CD4-positive, alpha-beta T cell treated with Interleukin-6 for 4 hours (primary cell): Measurements from ENCODE around the gene PPP2R1B.
"Not testable (repeated sequence)": the region's sequence is repeated elsewhere in the genome, so short reads cannot be mapped to it uniquely, and the experiment has no call there.

Source experiments
- DNase-seq: peaks from one replicate; pipeline ENCODE4 v3.0.0-alpha.2; 2020; ENCODE audit warnings: mixed read lengths

Gene PPP2R1B

DNA sequence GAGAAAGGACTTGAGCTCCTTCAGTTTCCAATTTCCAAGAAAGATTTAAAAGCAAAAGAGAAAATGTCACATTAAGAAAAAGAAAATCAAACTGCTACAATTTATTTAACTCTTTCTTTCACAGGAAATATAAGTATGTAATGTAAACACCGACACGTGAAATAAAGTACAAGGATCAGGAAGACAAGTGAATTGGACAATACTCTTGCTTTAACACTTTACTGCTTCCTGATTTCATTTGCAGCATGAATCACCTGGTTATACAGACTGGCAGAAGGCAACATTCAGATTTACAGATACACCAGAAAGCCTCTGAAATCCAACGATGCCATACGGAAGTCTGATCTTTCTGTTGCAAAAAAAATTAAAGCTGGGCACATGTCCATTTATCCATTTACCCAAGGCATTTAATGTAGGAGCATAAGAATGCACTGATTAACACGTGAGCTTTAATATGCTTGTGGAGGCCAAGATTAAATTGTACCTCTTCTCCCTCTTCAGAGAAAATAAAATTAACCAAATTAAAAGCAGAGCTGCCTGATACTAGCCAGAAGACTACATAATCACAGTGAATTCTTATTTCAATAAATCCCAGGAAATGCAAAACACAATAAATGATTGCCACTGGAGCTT lies 16.0 kb upstream of the PPP2R1B start:
- no peak for DNase-seq

DNA sequence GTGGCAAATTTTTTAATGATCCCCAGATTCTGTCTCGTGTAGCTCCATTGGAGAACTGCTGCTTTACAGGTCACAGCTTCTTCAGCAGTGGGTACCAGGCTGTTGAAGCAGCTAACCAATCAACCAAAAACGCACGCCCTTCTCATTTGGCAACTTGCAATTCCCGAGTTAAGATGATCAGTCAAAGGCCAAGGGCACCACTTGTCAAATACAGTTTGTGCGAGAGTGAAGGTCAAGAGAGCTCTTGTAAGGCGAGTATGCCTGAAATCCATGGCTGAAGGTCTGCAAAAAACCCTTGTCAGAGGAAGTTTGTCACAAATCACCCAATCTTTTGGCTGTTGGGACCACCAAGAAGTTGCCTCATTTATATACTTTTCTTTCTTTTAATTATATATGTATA lies 12.9 kb upstream of the PPP2R1B start:
- DNase-seq, result no peak

DNA sequence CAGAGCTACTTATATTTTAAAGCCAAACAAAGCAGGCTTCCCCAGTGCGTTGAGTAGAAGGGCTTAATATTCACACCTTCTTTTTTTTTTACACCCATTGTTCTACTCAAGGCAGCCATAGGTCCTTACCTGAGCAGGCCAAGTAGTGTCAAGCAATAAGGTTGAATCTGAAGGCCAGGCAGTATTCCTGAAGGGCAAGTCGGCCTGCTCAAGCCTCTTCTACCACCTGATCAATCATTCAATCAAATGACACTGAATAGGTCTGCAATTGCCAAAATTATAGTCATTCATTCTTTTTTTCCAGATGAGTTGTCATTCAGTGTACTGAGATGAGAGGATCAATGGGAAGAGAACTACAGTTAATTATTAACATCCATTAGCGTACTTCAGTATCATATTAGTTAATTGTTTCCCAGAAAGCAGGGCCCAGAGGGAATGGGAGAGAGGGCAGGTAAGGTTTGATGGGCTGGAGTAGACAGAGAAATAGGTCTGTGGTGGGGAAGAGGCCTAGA lies 11.9 kb upstream of the PPP2R1B start:
- no peak for DNase-seq

DNA sequence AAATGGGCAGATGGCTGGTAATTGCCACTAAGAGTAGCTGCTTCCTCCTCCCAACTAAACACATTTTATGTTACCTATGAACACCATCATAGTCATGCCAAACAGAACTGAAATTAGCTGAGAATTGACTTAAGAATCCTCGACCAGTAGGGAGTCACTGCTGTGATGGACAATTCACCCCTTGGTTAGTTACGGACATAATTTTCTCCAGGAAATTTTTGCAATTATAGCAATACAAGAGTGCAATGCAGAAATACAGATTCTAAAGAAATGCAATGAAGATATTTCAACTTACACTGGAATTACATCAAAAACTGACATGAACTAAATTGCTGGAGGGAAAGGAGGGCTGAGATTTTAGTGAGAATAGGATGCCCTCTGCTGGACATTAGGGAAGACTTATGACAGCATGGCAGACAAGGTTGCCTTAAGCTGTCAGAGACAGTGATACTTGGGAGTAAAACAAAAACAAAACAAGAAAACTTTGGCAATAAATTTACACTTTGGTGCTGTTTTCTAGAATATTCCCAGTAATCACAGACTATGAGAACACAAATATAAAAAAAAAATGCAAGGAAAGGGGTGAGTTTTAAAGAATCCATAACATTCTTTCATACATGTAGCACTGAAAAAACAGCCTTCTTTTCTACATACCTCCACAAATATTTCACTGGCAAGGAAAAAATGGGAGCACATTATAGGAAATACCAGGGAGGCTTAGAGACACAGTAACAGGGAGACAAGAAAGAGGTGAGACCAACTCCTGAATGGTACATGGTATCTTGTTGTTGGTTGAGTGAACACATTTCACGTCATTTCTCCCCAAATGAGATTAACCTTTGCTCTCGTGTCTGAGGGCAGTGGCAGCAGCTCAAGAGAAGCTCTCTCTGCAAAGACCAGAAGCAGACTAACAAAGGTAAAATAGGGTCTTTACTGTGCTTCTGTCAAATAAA lies 11.2 kb upstream of the PPP2R1B start:
- peak; percentile 37 for DNase-seq

DNA sequence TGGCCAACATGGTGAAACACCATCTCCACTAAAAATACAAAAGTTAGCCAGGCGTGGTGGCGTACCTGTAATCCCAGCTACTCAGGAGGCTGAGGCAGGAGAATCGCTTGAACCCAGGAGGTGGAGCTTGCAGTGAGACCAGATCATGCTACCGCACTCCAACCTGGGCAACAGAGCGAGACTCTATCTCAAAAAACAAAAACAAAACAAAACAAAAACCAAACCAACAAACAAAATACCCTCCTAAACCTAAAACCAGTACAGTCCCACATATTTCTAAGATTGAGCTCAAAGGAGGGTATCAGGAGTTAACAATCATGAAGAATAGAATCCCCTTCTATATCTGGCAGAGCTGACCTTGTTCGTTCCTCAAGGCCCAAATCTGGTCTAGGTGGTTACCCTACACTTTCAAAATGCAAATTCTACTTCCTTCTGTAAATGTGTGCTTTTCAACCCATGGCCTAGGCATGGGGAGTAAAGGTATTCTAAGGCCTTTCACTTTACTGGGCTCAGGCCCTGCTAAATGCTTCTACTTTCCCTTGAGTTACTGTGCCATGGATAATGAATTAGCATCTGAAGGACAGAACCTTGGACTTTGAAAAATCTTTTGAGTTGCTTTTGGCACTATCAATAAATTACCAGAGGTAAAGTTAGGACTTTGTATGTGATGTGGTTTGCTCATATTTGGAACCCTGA lies 10.4 kb upstream of the PPP2R1B start:
- DNase-seq, result no peak

DNA sequence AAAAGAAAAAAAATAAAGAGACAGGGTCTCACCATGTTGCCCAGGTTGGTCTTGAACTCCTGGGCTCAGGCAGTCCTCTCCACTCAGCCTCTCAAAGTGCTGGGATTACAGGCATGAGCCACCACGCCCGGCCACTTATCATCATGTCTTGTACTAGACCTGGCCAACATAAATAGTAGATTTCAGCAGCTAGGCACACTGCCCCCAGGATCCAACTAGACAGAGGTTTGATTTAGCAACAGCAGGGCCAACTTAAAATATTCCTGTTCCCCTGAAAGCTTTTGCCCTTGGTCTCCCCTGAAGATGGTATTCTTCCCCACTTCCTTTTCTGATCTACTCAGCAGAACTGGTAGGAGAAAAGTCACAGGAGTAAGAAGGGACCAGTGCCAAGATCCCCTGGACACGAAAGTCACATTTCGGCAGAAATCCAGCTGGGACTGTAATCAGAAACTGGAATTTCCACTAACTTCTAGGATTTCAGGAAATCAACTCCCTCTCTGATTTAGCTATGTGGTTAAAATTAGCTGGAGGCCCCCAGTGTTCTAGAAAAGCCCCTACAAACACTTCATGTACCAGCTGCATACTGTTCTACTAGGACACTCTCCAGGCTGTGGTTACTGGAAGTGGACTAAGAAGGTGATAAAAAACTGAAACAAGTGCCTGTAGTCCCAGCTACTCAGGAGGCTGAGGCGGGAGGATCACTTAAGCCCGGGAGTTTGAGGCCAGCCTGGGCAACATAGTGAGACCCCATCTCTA lies 8.9 kb upstream of the PPP2R1B start:
- no peak for DNase-seq

DNA sequence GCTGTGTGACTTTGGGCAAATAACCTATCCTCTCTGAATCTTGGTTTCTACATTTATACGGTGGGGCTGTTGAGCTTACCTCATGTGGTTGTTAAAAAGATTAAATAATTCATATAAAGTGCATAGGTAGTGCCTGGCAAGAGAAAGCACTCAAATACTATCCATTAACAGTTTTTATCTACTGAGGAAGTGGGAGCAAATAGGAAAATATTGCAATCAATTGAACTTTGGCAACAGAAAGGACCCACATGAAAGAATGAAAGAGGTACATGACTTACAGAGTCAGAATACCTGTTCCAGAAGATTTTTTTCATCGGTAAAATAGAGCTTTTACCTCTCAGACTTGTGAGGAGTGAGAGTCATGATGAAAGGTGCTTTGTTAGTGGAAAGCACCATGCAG lies 6.3 kb upstream of the PPP2R1B start:
- DNase-seq, result no peak

DNA sequence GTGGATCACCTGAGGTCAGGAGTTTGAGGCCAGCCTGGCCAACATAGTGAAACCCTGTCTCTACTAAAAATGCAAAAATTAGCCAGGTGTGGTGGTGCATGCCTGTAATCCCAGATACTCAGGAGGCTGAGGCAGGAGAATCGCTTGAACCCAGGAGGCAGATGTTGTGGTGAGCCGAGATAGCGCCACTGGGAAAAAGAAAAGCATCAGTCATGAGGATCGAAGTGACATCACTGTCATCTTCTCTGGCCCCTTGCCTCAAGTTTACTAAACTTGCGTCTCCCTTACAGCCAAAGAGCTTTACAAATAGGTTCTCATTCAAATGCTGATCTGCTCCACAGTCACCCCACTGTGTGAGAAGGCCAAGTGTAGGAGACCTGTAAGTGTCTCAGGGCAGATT lies 5.0 kb upstream of the PPP2R1B start:
- not testable (repeated sequence) for DNase-seq

DNA sequence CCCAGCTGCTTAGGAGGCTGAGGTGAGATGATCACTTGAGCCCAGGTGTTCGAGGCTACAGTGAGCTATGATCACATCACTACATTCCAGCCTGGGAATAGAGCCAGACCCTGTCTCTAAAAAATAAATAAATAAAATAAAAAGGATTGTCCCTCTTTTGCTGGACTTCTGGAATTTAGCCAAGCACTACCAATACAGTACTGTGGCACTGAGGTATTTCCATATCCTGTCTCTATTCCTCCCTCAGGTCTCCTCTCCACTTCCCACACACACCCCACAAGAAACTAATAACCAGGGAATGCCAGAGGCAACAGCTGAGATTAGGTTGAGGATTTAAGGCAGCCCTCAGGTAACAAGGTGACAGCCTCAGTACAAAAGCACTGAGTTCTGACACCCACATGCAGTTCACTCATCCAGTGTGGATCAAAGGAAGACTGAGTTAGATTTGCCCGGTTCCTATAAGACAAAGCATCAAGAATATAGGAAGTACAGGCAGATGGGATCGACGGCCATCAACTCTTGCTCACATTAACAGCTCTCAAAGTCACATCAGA lies 4.5 kb upstream of the PPP2R1B start:
- DNase-seq, result no peak

DNA sequence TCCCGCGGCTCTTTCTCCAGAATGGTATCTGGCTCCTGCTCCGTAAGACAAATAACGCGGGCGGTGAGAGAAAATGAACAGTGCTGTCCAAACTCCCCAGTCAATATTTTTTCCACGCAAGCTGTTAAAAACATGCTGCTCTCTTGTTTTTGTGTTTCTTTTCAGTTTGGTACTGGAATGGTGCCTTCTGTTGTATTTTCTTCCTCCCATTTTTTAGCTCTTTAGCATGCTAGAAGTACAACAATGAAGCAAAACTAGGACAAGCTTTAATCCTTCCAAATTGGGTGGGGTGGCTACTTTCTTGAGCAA lies 599 bp upstream of the PPP2R1B start:
- no peak for DNase-seq

DNA sequence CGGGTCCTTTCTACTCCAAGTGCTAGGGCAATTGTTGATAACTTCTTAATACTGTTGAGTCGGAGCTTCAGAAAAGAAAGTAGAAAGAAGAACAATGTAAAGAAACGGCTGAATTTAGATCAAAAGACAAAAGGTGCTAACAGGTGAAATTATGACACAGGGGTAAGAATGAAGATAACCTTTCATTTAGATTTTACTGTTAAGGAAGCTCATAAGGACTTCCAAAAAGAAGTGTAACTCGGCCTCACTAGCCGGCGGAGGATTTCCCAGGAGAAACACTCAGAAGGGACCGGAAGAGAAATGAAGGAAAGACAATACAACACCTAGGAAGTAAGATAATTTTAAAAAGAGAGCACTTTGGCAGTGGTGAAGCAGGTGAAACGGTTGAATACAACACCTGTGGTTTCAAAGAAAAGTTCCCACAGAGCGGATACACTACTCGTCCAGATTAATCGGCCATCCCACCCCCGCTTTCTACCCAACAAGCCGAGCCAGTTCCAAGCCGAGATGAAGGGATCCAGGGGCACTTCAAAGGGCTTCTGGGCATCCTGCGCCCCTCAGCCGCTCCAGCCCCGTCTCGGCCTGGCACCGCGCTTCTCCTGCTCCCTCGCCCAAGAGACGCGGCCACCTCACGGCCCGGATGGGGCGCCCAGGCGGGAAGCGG lies 737 bp downstream of the PPP2R1B start:
- DNase-seq, result no peak

DNA sequence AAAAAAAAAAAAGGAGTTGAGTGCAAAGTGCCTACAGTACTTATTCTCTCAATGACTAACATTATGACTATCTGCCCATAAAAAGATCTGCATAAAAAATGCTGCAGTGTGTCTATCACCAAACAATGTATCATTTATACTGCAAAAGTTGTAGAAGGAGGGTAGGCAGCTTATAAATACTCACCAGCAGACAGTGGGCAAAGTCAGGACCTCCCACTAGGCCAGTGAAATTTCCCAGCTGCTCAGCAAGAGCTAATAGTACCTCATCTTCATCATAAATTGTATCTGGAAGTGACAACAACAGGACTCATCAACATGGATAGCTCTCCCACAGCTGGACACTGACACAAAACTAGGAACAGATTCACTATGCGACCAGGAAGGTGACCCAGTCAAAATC lies 1.6 kb downstream of the PPP2R1B start:
- DNase-seq, result no peak

DNA sequence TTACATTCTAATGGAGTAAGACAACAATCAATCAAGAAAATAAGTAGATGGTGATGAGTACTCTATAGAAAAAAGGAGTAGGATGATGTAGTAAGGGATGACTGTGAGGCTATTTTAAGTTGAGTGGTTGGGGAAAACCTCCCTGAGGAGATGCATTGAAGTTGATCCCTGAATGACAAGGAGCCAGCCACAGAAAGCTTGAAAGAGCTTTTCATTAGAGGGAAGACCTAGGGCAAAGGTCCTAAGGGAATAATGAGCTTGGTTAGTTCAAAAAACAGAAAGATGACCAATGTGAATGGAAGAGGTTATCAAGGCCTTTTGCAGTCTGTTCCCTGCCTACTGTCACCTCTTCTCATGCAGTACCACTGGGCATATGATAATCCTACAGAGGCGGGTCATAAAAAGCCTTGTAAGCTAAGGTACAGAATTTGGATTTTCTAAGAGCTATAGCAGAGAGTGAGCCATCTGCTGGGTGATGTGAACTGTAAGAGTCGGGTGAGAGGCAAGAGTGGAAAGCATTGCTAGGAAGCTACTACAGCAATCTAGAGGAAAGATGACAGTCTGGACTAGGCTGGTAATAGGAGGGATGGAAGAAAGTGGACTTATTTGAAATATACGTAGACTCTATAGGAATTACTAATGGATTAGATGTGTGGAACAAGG lies 3.1 kb downstream of the PPP2R1B start:
- no peak for DNase-seq

DNA sequence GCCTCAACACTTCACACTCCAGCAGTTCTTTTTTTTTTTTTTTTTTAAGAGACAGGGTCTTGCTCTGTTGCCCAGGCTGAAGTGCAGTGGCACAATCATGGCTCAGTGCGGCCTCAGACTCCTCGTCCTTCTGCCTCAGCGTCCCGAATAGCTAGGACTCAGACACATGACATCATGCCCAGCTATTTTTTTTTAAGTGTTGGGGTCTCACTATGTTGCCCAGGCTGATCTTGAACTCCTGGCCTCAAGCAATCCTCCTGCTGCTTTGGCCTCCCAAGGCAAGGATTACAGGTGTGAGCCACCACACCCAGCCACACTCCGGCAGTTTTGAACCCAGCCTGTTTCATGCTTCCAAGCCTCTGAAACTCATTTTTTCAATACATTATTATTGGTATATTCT lies 3.7 kb downstream of the PPP2R1B start:
- DNase-seq, result no peak

DNA sequence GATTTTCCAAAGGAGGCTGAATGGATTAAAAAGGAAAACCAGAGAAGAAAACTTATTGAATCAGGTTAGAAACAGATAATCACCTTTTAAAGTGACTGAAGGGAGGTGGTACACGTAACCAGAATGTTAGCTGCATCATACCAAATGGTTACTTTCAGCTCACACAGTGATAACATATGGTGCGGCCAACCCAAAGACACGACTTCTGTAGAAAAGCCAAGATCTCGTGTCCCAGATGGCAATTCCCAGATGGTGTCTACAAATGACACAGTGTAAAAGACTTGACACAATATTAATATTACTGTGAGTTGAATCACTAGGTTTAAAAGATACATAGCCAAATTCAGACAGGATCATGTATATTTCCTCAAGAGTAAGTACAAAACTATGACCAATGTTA lies 5.2 kb downstream of the PPP2R1B start:
- no peak for DNase-seq

DNA sequence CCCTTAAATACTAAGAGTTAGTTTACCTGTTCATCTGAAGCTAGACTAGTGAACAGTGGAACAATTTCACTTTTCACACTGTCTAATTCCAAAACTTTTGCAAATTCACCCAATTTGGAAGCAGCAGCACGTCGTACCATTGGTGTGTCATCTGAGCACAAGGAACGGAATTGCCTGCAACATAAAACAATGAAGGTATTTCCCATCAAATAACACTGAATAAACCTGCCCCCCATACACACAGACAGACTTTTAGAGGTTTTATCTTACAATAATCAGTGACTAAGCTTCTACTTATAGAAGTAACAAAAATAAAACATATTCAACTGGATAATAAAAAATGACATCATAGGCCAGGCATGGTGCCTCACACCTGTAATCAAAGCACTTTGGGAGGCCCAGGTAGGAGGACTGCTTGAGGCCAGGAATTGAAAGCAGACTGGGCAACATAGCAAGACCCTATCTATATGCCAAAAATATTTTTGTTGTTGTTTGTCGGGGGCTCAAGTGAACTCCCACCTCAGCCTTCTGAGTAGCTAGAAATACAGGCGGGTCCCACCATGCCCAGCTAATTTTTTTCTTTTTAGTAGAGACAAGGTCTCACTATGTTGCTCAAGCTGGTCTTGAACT lies 6.3 kb downstream of the PPP2R1B start:
- DNase-seq, result no peak

DNA sequence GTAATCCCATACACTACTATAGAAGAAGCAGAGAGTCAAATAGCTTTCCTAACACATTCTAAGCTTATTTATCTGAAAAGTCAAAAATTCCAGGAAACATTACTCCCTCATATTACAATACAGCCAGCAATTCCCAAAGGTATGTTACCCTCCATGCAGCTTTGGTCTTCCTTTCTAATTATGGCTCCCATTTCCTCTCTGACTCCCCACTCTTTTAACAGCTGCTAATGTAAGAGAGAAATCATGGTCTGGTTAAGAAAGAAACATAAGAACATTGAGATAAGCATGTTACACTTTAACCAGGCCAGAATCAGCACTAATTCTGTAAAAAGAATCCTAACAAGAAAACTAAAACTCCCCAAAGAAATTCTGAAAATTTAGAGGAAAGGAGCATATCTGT lies 6.8 kb downstream of the PPP2R1B start:
- DNase-seq, result no peak

DNA sequence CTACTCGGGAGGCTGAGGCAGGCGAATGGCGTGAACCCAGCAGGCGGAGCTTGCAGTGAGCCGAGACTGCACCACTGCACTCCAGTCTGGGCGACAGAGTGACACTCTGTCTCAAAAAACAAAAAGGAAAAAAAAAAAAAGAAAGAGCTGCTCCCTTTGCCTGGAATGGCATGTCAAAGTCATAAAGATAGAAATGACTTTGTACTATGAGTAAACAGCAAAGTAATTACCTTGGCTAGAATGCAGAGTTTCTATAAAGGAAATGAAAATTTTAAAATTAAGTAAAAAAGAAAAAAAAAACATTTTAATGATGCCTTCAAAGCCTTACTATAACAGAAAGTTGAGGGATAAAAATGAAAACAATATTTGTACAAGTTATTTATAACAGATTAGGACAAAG lies 10.1 kb downstream of the PPP2R1B start:
- DNase-seq, result no peak

DNA sequence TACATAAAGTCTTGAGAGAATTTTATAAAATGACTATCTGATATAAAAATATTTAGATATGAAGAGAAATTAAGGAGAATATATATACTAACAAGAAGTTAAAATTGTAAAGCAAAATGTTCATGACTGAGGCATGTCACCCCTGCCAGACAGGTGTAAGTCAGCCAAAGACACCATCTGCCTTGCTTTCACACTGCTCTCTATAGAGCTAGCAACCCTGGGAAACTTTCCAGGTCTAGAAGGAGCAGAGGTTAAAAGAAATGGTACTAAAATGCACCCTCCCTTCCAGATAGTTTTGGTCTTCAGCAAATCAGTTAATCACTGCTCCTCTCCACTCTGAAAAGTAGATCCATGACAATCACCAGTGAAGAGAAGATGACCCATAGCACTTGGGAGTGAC lies 16.5 kb downstream of the PPP2R1B start:
- no peak for DNase-seq

DNA sequence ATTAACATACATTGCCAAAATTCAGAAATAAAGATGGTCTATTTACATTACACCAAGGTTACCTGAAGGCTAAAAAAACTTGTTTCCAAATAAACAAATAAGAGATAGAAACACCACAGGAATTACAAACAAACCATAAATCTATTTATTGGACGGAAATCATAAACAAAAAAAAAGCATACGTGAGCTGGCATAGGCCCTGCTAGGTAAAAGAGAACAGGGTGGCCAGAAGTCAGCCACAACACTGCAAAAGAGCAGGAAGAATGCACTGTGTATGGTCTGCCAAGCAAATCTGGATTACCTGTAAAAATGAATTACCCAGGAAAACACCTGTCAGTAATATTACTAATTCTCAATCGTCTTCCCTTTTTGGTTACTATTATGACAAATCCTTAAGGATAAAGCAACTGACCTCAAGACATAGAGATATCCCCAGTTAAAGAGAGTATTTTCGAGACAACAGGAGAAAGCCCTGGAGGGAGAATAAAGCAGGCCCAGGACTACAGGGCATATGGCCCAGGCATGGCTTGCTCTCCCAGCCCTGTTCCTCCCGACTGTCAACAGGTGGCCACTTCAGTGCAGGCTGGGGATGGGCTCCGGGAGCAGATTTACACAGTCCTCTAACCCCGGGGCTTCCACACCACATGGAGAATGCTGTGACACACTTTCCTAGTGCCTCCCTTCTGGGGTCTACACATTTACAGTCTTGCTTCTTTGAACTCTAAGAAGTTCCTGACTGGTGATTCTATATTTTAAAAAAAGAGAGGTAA lies 18.0 kb downstream of the PPP2R1B start:
- DNase-seq, result no peak
